Spleen (tissue), 11 donors: ENCODE results near the gene KREMEN2. TPM values are rescaled to one million over a fixed set of nuclear protein-coding genes. Genes with fewer than 3 reads are reported as not detected.

Source experiments
- DNase-seq: peaks from one replicate; pipeline ENCODE4 v3.0.0-alpha.2; 2020
- H3K27ac ChIP-seq, 8 donors: fragments of 200-600 bp; sonication (generic) in 7 of 8; 1 replicate in 4 of 8; 2 replicates in 4 of 8; pipeline versions ENCODE4 v1.5.0 to v1.8.0; 2016 to 2021; ENCODE audit warnings: inconsistent platforms in 4 of 8, mild to moderate bottlenecking in 4 of 8, moderate library complexity in 1 of 8
- H3K27me3 ChIP-seq, 7 donors: fragments of 200-600 bp; sonication (generic) in 6 of 7; replicated peaks in 1 of 7; 1 replicate in 4 of 7; 2 replicates in 3 of 7; pipeline versions ENCODE4 v1.5.0 to v1.8.0; 2016 to 2021; ENCODE audit warnings: inconsistent platforms in 3 of 7, mild to moderate bottlenecking in 1 of 7
- H3K36me3 ChIP-seq, 6 donors: fragments of 200-600 bp; sonication (generic) in 5 of 6; 1 replicate in 4 of 6; 2 replicates in 2 of 6; pipeline versions ENCODE4 v1.5.0 to v1.8.0; 2016 to 2021; ENCODE audit warnings: inconsistent platforms in 2 of 6
- H3K4me1 ChIP-seq, 6 donors: fragments of 200-600 bp; sonication (generic) in 5 of 6; 1 replicate in 3 of 6; 2 replicates in 3 of 6; pipeline versions ENCODE4 v1.5.0 to v1.8.0; 2016 to 2021; ENCODE audit warnings: inconsistent platforms in 3 of 6
- H3K4me3 ChIP-seq, 8 donors: fragments of 200-600 bp; sonication (generic) in 7 of 8; 1 replicate in 4 of 8; 2 replicates in 4 of 8; pipeline versions ENCODE4 v1.5.0 to v1.8.0; 2016 to 2021; ENCODE audit warnings: inconsistent platforms in 4 of 8, mild to moderate bottlenecking in 4 of 8, moderate library complexity in 2 of 8
- H3K9me3 ChIP-seq, 8 donors: fragments of 200-600 bp; sonication (generic) in 7 of 8; 1 replicate in 4 of 8; 2 replicates in 4 of 8; pipeline versions ENCODE4 v1.5.0 to v1.8.0; 2016 to 2021; ENCODE audit warnings: inconsistent platforms in 4 of 8
- CTCF ChIP-seq, 11 experiments: fragments of 200-600 bp in 7 of 11; fragments of 450-650 bp in 4 of 11; sonication (generic) in 4 of 11; IDR thresholded peaks in 8 of 11; conservative IDR thresholded peaks in 3 of 11; 1 replicate in 7 of 11; 2 replicates in 4 of 11; pipeline versions ENCODE4 v1.4.0 to v1.8.0; 2016 to 2021; ENCODE audit warnings: antibody characterized with exemption in 11 of 11, inconsistent platforms in 4 of 11, mild to moderate bottlenecking in 1 of 11
- POLR2A ChIP-seq, 3 donors: fragments of 450-650 bp; IDR thresholded peaks; one replicate each; pipeline ENCODE4 v1.5.1; 2017; ENCODE audit warnings: antibody characterized with exemption in 3 of 3, mild to moderate bottlenecking in 1 of 3
- POLR2AphosphoS5 ChIP-seq, 3 donors: sonication (generic); formaldehyde crosslinking; IDR thresholded peaks; one replicate each; pipeline ENCODE4 v1.5.1; 2017; ENCODE audit warnings: antibody characterized with exemption in 3 of 3
- WGBS, 5 donors: extraction: QIAGEN DNeasy Blood & Tissue Kit in 3 of 5; methylation state at CpG; one replicate each; pipeline versions ENCODE4 v1.1.5 to v1.1.7; 2013 to 2018; 5-methylcytosine and 5-hydroxymethylcytosine counted together
- intact Hi-C: fragments of 100-400 bp; cut with DNase I; formaldehyde crosslinking; loops from one replicate; pipeline ENCODE4 v1.15.0; 2023; ENCODE audit warnings: low total_unique reads
- polyA plus RNA-seq, 3 donors: library from polyadenylated mRNA; stranded (reverse); fragments of 200-250 nt; gene quantifications; one replicate each; pipeline ENCODE4 v1.2.1, GENCODE V29; 2013
- total RNA-seq, 7 donors: library from RNA; depleted of rRNA in 3 of 7; stranded (reverse); fragments of >200 nt in 3 of 7; fragmentation: NEBNext Ultra II Directional in 4 of 7; extraction: Animal tissue kit (Norgen Biotek cat#: 25700) in 4 of 7; gene quantifications; one replicate each; pipeline versions ENCODE4 v1.1.0 to v1.2.1, GENCODE V29; 2016 to 2021
- donor health status: healthy with polysubstance abuse.
- donor health status: DM: no; HTN: no; CAD: no; lungs with moderate emphysema.
- donor health status: DM: no; HTN: no; CAD: no.
- donor health status: Bipolar disorder and iron deficiency.
- donor health status: healthy.
- donor health status: DM: no; HTN: no; CAD: no.
- donor health status: DM: yes; HTN: yes; CAD: no.

KREMEN2 gene
- total and polyA plus RNA-seq, 10 donors: 0.40 to 1.2 (median 0.42) TPM; not detected in 5

- Histone ChIP-seq H3K9me3 (no peaks in the 10 kb centered on the region), H3K4me1 (peaks cover 24 to 57% (median 39%) of the 10 kb centered on the region in 6 donors), H3K36me3 (no peaks in the 10 kb centered on the region), H3K27me3 (peaks cover 19 to 97% (median 57%) of the 10 kb centered on the region in 7 donors), H3K27ac (no peak overlapping the region), H3K4me3 (no peak overlapping the region)
- intact Hi-C loops: no loop called here
- no peak for TF ChIP-seq POLR2AphosphoS5 (IDR thresholded peaks at IDR 0.05)
- no peak for TF ChIP-seq POLR2A (IDR thresholded peaks at IDR 0.05)
- 74 to 87% (median 81%) methylated on average over 15 to 17 of the region's 17 CpGs for WGBS, 5 donors
- no peak for DNase-seq
These were observed 3.7 kb upstream of the KREMEN2 start for GRCh38 chr16:2960183-2961010.

- intact Hi-C loops: no loop called here
- no peak overlapping the region for H3K27ac ChIP-seq
These were observed 1.6 kb upstream of the KREMEN2 start for GRCh38 chr16:2962334-2963073.

GRCh38 chr16:2963074-2963722, 877 bp upstream of the KREMEN2 start:
- no peaks in the 10 kb centered on the region for H3K36me3 ChIP-seq
- DNase-seq: peak; percentile 74
- 2 to 5% (median 2%) methylated on average over 13 to 40 of the region's 40 CpGs for WGBS, 5 donors
- intact Hi-C loops: no loop called here
- no peaks in the 10 kb centered on the region for H3K9me3 ChIP-seq
- no peak overlapping the region for H3K27ac ChIP-seq
- TF ChIP-seq POLR2AphosphoS5 (IDR thresholded peaks at IDR 0.05): no peak
- no peak for TF ChIP-seq POLR2A (IDR thresholded peaks at IDR 0.05)
- TF ChIP-seq CTCF (IDR thresholded peaks at IDR 0.05 in 8 of 11, conservative IDR thresholded peaks at IDR 0.05 in 3 of 11): no peak
- peaks cover 24 to 70% (median 64%) of the 10 kb centered on the region in 6 donors for H3K4me1 ChIP-seq
- H3K4me3 ChIP-seq: peak overlapping the region in 6 of 8 donors; percentile 41 to 70 (median 47)
- peaks cover 30 to 97% (median 73%) of the 10 kb centered on the region in 7 donors for H3K27me3 ChIP-seq

More at GRCh38 chr16:2962334-2963073, 1.6 kb upstream of the KREMEN2 start:
- DNase-seq: peak; percentile 74
- 27 to 37% (median 31%) methylated on average over 14 to 28 of the region's 28 CpGs for WGBS, 5 donors
- Histone ChIP-seq H3K36me3 (no peaks in the 10 kb centered on the region), H3K27me3 (peaks cover 28 to 97% (median 67%) of the 10 kb centered on the region in 7 donors), H3K4me3 (peak overlapping the region in 2 of 8 donors; percentile 47 to 70), H3K4me1 (peaks cover 24 to 63% (median 57%) of the 10 kb centered on the region in 6 donors), H3K9me3 (no peaks in the 10 kb centered on the region)
- no peak for TF ChIP-seq POLR2A (IDR thresholded peaks at IDR 0.05)
- TF ChIP-seq CTCF (IDR thresholded peaks at IDR 0.05 in 8 of 11, conservative IDR thresholded peaks at IDR 0.05 in 3 of 11): no peak

GRCh38 chr16:2964475-2965336, 631 bp downstream of the KREMEN2 start:
- WGBS, 5 donors: 0 to 1% (median 1%) methylated on average over 1 to 68 of the region's 68 CpGs
- no peak overlapping the region for H3K27ac ChIP-seq
- DNase-seq: peak; percentile 88
- intact Hi-C loops: no loop called here
- H3K9me3 ChIP-seq: no peaks in the 10 kb centered on the region
- TF ChIP-seq POLR2AphosphoS5 (IDR thresholded peaks at IDR 0.05) (no peak), POLR2A (IDR thresholded peaks at IDR 0.05) (no peak), CTCF (IDR thresholded peaks at IDR 0.05 in 8 of 11, conservative IDR thresholded peaks at IDR 0.05 in 3 of 11) (no peak)
- H3K36me3 ChIP-seq: no peaks in the 10 kb centered on the region
- H3K27me3 ChIP-seq: peaks cover 30 to 99% (median 74%) of the 10 kb centered on the region in 7 donors
- H3K4me1 ChIP-seq: peaks cover 31 to 82% (median 75%) of the 10 kb centered on the region in 6 donors
- H3K4me3 ChIP-seq: peak overlapping the region; percentile 23 to 70 (median 45)
